Endothelial cell of umbilical vein (primary cell): Measurements from ENCODE around the gene GPR150. TPM values are rescaled to one million over a fixed set of nuclear protein-coding genes. Genes with fewer than 3 reads are reported as not detected.

Source experiments
- BruUV-seq: library from RNA; stranded (reverse); fragments of 400-500 nt; replicated peaks from 2 replicates; lab custom pipeline; 2021; lab: Mats Ljungman, UMichigan
- CTCF ChIA-PET: fragments of 300-600, 350-600 bp; sonication (Branson Sonifier 250); formaldehyde crosslinking; loops from one replicate; lab custom pipeline; 2021; ENCODE audit warnings: antibody characterized with exemption, inconsistent platforms; lab: Charles Lee
- POLR2A ChIA-PET: fragments of 300-600, 350-600 bp; sonication (Branson Sonifier 250); formaldehyde crosslinking; loops from one replicate; lab custom pipeline; 2021; ENCODE audit warnings: antibody characterized with exemption, inconsistent platforms; lab: Charles Lee
- DNase-seq: peaks from one replicate; pipeline ENCODE4 v3.0.0-alpha.2; 2011; ENCODE audit warnings: low read depth, low spot score
- FAIRE-seq: peaks from 2 replicates; lab custom pipeline; 2011; peaks lifted over from hg19 to GRCh38; lab: Jason Lieb, UNC
- H2AFZ ChIP-seq: 2 replicates; pipeline ENCODE4 v1.6.0; 2012; ENCODE audit warnings: low read depth, low read length, control low read depth, inconsistent platforms
- H3K27ac ChIP-seq: 2 replicates; pipeline ENCODE4 v1.5.1; 2011; ENCODE audit warnings: low read depth, mild to moderate bottlenecking, control low read depth, low read length, moderate library complexity; ENCODE audit not compliant: insufficient read depth
- H3K27me3 ChIP-seq, 2 experiments: 2 replicates each; pipeline versions ENCODE4 v1.6.0 to v1.6.1; 2011; ENCODE audit warnings: low read length in 2 of 2, mixed read lengths in 1 of 2; ENCODE audit not compliant: control insufficient read depth in 2 of 2, insufficient read depth in 2 of 2
- H3K36me3 ChIP-seq, 2 experiments: 2 replicates in 1 of 2; 3 replicates in 1 of 2; pipeline ENCODE4 v1.5.1; 2011; ENCODE audit warnings: low read length in 2 of 2, mild to moderate bottlenecking in 1 of 2, moderate library complexity in 1 of 2; ENCODE audit not compliant: control insufficient read depth in 2 of 2, insufficient read depth in 2 of 2; ENCODE audit errors: extremely low read depth in 1 of 2
- H3K4me1 ChIP-seq: 3 replicates; pipeline ENCODE4 v1.5.1; 2011; ENCODE audit warnings: mild to moderate bottlenecking, low read length; ENCODE audit not compliant: control insufficient read depth, insufficient read depth; ENCODE audit errors: extremely low read depth
- H3K4me2 ChIP-seq: 2 replicates; pipeline ENCODE4 v1.6.1; 2011; ENCODE audit warnings: low read length, control low read depth, mixed read lengths; ENCODE audit not compliant: insufficient read depth
- H3K4me3 ChIP-seq, 3 experiments: fragments of 200-600 bp in 1 of 3; sonication (generic), shearing (Covaris generic) in 1 of 3; replicated peaks in 1 of 3; 2 replicates each; pipeline ENCODE4 v1.5.1; 2011 to 2016; ENCODE audit warnings: control low read depth in 3 of 3, low read length in 3 of 3, mild to moderate bottlenecking in 2 of 3, inconsistent platforms in 1 of 3, low read depth in 1 of 3, moderate library complexity in 1 of 3; ENCODE audit not compliant: insufficient read depth in 1 of 3
- H3K79me2 ChIP-seq: 2 replicates; pipeline ENCODE4 v1.6.0; 2012; ENCODE audit warnings: low read length, inconsistent platforms; ENCODE audit not compliant: control insufficient read depth, insufficient read depth
- H3K9ac ChIP-seq: replicated peaks from 2 replicates; pipeline ENCODE3; 2011; ENCODE audit warnings: low read length, control low read depth; ENCODE audit not compliant: insufficient read depth; ENCODE audit errors: extremely low read depth
- H3K9me1 ChIP-seq: replicated peaks from 3 replicates; pipeline ENCODE4 v1.6.0; 2011; ENCODE audit warnings: mild to moderate bottlenecking, low read length; ENCODE audit not compliant: control insufficient read depth, insufficient read depth; ENCODE audit errors: extremely low read depth
- H3K9me3 ChIP-seq: replicated peaks from 2 replicates; pipeline ENCODE4 v1.5.1; 2012; ENCODE audit warnings: low read length, inconsistent platforms; ENCODE audit not compliant: control insufficient read depth, insufficient read depth
- H4K20me1 ChIP-seq: replicated peaks from 2 replicates; pipeline ENCODE3; 2011; ENCODE audit warnings: mild to moderate bottlenecking, low read length; ENCODE audit not compliant: control insufficient read depth, insufficient read depth; ENCODE audit errors: extremely low read depth
- FOS ChIP-seq: IDR thresholded peaks from 2 replicates; pipeline ENCODE4 v1.6.1; 2011; ENCODE audit warnings: mild to moderate bottlenecking, low read length, moderate library complexity, borderline replicate concordance; ENCODE audit not compliant: insufficient read depth
- GATA2 ChIP-seq: IDR thresholded peaks from 2 replicates; pipeline ENCODE4 v1.7.0; 2011; ENCODE audit warnings: low read depth, mild to moderate bottlenecking, moderate library complexity, mixed read lengths, low read length; ENCODE audit not compliant: insufficient read length, insufficient read depth
- MYC ChIP-seq: IDR thresholded peaks from one replicate; pipeline ENCODE4 v1.6.1; 2011; ENCODE audit warnings: mild to moderate bottlenecking, low read depth, low read length
- dilution Hi-C: fragments of 300-500 bp; cut with MboI; formaldehyde crosslinking; loops from one replicate; pipeline ENCODE4 v1.15.0; 2019; ENCODE audit warnings: low sequenced_read_pairs; ENCODE audit not compliant: extremely low pct_ligation_motif_present
- intact Hi-C: fragments of 100-400 bp; cut with micrococcal nuclease; formaldehyde crosslinking; loops from one replicate; pipeline ENCODE4 v1.10.0; 2022
- polyA plus RNA-seq, 4 experiments: library from polyadenylated mRNA; depleted of rRNA in 3 of 4; stranded (reverse) in 3 of 4; unstranded in 1 of 4; fragments of >200 nt; gene quantifications; 2 replicates each; pipeline versions ENCODE4 v1.2.1 to v1.2.3, GENCODE V29; 2011 to 2012; ENCODE audit warnings: missing spikeins in 1 of 4
- total RNA-seq: library from RNA; stranded (reverse); gene quantifications from 2 replicates; pipeline ENCODE4 v1.2.3, GENCODE V29; 2021
- TF ChIP-seq, protein P1 (sequence below), 2 donors: IDR thresholded peaks; 1 replicate in 1 of 2; 2 replicates in 1 of 2; pipeline ENCODE4 v1.5.1; 2011; ENCODE audit warnings: low read length in 2 of 2, mild to moderate bottlenecking in 2 of 2, moderate library complexity in 2 of 2, control low read depth in 1 of 2, inconsistent platforms in 1 of 2, low read depth in 1 of 2; ENCODE audit not compliant: insufficient read depth in 1 of 2; ENCODE audit errors: extremely low read depth in 1 of 2

GPR150 gene
- total and polyA plus RNA-seq, 2 donors (not counting 3 experiments of a cell fraction or from before 2014, with no cell fraction given): 0.28 to 0.31 TPM

DNA sequence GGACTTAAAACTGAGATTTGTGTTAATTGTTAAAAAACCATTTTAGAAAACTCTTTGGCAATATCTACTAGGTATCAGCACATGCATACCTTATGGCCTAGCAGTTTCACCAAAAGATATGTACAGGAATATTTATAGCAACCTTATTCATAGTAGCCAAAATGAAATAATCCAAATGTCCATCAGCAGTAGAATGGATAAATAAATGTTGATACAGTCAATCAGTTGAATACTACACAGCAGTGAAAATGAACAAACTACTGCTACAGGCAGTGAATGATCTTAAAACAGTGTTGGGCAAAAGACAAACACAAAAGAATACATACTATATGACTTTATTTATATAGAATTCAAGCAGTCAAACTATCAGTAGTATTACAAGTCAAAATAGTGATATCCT lies 43.1 kb downstream of the GPR150 start:
- Histone ChIP-seq H3K9me1 (no peaks in the 10 kb centered on the region), H3K4me2 (no peak overlapping the region), H4K20me1 (no peaks in the 10 kb centered on the region), H2AFZ (no peak overlapping the region), H3K4me3 (no peak overlapping the region), H3K4me1 (peaks cover 1% of the 10 kb centered on the region), H3K9ac (no peak overlapping the region), H3K27me3 (no peaks in the 10 kb centered on the region), H3K27ac (no peak overlapping the region), H3K79me2 (no peaks in the 10 kb centered on the region), H3K9me3 (no peaks in the 10 kb centered on the region), H3K36me3 (no peaks in the 10 kb centered on the region)
- ChIA-PET CTCF (interaction anchor here (1.4 to 4.8 kb wide), 3 partner anchors 16 to 119 kb away, joined by 4 to 56 read pairs (median 15); partner anchors contain the start of gene RFESD), POLR2A (no interaction called here)
- dilution Hi-C loops (no loop called here), intact Hi-C loops (no loop called here)
- no peak for TF ChIP-seq MYC
- TF ChIP-seq, protein P1, sequence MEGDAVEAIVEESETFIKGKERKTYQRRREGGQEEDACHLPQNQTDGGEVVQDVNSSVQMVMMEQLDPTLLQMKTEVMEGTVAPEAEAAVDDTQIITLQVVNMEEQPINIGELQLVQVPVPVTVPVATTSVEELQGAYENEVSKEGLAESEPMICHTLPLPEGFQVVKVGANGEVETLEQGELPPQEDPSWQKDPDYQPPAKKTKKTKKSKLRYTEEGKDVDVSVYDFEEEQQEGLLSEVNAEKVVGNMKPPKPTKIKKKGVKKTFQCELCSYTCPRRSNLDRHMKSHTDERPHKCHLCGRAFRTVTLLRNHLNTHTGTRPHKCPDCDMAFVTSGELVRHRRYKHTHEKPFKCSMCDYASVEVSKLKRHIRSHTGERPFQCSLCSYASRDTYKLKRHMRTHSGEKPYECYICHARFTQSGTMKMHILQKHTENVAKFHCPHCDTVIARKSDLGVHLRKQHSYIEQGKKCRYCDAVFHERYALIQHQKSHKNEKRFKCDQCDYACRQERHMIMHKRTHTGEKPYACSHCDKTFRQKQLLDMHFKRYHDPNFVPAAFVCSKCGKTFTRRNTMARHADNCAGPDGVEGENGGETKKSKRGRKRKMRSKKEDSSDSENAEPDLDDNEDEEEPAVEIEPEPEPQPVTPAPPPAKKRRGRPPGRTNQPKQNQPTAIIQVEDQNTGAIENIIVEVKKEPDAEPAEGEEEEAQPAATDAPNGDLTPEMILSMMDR (IDR thresholded peaks at IDR 0.05; ENCODE audit: extremely low read depth in 1 of 2, insufficient read depth in 1 of 2, low read depth in 1 of 2, low read length in 2 of 2): no peak
- TF ChIP-seq FOS: no peak
- FAIRE-seq: no peak
- no peak for DNase-seq
- no TSS peak for BruUV-seq

DNA sequence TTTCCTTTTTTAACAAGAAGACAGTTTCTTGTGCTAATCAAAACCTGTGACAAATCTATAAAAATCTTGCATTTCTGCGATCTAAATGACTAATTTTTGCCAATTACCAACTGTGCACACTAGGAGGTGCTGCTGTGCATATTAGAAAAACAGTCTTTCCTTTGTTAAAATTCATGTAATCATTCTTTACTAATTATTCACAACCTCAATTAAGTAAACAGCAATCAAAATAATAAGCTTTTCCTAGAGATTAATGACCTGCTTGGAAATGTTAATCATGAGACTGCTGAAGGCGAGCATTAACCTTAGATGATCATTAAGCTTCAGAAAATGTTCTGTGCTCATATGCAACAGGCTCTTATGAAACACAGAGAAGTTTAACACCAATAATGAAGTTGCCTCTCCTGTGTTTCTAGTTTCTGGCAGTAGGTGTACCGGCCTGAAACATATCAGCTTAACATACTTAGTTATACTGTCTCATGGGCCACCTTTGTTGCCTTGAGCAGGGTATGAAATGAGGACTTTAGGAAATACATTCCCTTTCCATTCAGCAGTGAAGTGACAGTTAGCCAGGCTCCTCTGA lies 44.4 kb downstream of the GPR150 start:
- FAIRE-seq (peak; percentile 48), DNase-seq (peak; percentile 74)
- dilution Hi-C loops (no loop called here), intact Hi-C loops (loop anchor here (1.0 to 2.0 kb wide), 5 partner anchors 68 to 183 kb away; no protein-coding TSS in a partner anchor)
- no peak overlapping the region for H3K4me3 ChIP-seq
- no peaks in the 10 kb centered on the region for H4K20me1 ChIP-seq
- H3K4me1 ChIP-seq: peaks cover 15% of the 10 kb centered on the region
- H3K9me3 ChIP-seq: no peaks in the 10 kb centered on the region
- H3K9ac ChIP-seq: no peak overlapping the region
- H2AFZ ChIP-seq: peak overlapping the region; percentile 77
- no peaks in the 10 kb centered on the region for H3K36me3 ChIP-seq
- CTCF ChIA-PET: interaction anchor here (0.6 to 4.8 kb wide), 33 partner anchors 9 to 184 kb away, joined by 3 to 56 read pairs (median 4); partner anchors contain the start of genes GLRX, RFESD and RHOBTB3
- POLR2A ChIA-PET: no interaction called here
- TF ChIP-seq, protein P1 (IDR thresholded peaks at IDR 0.05; ENCODE audit: extremely low read depth in 1 of 2, insufficient read depth in 1 of 2, low read depth in 1 of 2, low read length in 2 of 2): peak; percentile 54 to 60
- no peak for TF ChIP-seq GATA2
- H3K27ac ChIP-seq: no peak overlapping the region
- H3K79me2 ChIP-seq: no peaks in the 10 kb centered on the region
- no peaks in the 10 kb centered on the region for H3K9me1 ChIP-seq
- H3K4me2 ChIP-seq: no peak overlapping the region
- BruUV-seq: no TSS peak
- no peaks in the 10 kb centered on the region for H3K27me3 ChIP-seq
